GM19372 (cell line): ENCODE results near the gene HSD17B2.
"Not testable (repeated sequence)": the region's sequence is repeated elsewhere in the genome, so short reads cannot be mapped to it uniquely, and the experiment has no call there.

ENCODE experiments used
- ATAC-seq: cut with Tn5 transposase; IDR thresholded peaks from one replicate; pipeline ENCODE4 v1.9.1; 2021; ENCODE audit warnings: mild to moderate bottlenecking, low read depth, moderate library complexity; ENCODE audit not compliant: unreplicated experiment

Gene HSD17B2, protein sequence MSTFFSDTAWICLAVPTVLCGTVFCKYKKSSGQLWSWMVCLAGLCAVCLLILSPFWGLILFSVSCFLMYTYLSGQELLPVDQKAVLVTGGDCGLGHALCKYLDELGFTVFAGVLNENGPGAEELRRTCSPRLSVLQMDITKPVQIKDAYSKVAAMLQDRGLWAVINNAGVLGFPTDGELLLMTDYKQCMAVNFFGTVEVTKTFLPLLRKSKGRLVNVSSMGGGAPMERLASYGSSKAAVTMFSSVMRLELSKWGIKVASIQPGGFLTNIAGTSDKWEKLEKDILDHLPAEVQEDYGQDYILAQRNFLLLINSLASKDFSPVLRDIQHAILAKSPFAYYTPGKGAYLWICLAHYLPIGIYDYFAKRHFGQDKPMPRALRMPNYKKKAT

DNA sequence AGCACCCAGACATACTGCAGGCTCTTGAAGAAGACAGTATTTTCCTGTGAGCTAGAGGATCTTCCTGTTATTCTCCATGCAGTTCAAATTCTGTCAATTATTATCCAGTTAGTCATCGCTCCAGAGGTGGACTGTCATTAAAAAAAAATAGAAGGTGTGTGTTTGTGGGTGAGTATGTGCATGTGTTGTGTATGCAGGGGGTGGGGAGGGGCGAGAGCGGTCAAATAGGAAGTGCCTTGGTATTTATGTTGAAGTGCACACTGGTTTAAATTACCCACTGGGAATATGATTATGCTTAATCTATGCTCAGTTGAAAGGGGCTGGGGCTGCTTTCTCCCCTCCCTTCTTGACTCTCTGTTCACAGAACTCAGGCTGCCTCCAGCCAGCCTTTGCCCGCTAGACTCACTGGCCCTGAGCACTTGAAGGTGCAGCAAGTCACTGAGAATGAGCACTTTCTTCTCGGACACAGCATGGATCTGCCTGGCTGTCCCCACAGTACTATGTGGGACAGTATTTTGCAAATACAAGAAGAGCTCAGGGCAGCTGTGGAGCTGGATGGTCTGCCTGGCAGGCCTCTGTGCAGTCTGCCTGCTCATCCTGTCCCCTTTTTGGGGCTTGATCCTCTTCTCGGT is at the start of gene HSD17B2:
Gene HSD17B2 (plus strand): TSS at position 273 of the 632 bp plus-strand sequence. CDS start 172 bp downstream, at position 445.
- no peak for ATAC-seq

DNA sequence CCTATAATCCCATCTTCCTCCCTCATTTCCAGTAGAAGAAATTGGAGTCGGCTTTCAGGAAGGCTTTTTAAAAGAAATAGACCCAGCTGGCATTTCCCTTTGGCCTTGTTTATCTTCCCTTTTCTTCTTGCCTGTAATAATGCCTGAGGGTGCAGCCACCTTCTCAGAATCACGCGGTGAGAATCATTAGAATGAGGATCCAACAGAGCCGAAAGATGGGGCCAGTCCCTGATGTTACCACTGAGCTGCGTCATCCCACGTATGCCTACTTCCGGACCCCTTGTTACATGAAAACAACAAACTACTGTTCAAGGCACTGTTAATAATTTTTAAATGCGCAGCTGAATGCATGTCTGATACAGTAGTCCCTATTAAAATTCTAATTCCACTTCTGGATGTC is 47.9 kb upstream of the HSD17B2 start:
- ATAC-seq = no peak

DNA sequence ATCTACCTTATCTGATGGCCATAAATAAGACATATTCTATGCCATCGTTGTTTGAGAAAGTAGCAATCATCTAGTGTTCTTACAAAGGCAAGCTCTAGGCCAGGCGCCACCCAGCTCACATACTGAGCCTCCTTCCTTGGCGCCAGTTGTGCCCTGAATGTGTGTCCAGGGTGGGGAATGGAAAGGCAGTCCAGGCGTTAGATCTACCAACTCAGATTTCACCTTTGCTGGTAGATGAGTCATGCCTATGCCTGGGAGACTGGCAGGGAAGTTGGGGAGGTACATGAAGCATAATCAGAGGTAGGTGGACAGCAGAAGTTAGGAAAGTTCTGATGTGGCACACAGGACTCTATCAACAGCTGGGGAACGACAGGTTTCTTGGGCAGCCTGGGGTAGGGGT is 47.3 kb upstream of the HSD17B2 start:
- ATAC-seq = no peak

DNA sequence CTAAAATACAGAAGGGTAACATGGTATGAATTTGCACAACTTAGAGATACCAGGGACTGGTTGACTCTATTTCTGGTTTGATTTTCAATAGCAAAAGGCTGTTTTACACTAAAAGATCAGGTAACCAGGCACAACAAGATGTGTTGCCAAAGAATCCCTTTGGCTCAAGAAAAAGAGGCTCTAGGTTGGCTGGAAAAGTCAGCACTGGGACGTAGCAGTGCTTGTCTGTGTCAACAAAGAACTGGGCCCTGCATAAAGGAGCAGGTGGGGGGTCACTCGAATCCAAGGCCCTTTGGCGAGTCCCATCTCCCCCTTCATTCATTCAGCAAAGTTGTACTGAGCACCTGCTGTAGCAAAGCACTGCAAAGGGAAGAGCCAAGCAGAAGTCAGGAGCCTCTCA is 42.2 kb upstream of the HSD17B2 start:
- no peak for ATAC-seq

DNA sequence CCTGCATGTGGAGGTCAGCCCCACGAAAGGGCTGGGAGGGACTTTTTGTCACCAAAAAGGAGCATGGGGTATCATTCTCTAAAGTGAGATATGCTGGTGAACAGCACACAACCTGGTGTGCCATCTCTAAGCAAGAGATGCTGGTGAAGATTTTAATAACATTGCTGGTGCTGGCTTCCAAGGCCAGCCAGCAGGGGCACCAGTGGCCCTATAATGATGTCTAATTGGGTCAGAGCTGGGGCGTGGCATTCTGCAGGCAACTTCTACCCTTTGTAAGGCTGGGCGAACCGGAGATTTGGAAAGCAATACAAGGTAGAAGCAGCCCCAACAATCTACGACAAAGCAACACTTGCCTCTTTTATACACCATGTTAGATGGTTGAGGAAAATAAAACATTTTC is 40.6 kb upstream of the HSD17B2 start:
- ATAC-seq = no peak

DNA sequence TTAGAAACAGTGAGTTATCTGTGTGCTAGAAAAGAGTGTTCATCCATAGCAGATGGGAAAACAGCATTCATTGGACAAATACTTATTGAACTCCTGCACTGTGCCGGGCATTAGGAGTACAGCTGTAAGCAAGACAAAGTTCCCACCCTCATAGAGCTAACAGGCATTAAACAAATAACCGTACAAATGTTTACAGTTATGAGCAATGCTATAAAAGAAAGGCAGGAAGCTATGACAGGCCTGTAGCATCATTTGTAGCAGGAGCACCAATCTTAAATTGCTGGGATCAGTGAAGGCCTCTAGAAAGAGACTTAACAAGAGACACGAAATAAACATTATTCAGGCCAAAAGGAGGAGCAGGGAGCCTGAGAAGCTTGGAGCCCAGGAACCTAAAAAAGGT is 39.4 kb upstream of the HSD17B2 start:
- ATAC-seq = no peak

DNA sequence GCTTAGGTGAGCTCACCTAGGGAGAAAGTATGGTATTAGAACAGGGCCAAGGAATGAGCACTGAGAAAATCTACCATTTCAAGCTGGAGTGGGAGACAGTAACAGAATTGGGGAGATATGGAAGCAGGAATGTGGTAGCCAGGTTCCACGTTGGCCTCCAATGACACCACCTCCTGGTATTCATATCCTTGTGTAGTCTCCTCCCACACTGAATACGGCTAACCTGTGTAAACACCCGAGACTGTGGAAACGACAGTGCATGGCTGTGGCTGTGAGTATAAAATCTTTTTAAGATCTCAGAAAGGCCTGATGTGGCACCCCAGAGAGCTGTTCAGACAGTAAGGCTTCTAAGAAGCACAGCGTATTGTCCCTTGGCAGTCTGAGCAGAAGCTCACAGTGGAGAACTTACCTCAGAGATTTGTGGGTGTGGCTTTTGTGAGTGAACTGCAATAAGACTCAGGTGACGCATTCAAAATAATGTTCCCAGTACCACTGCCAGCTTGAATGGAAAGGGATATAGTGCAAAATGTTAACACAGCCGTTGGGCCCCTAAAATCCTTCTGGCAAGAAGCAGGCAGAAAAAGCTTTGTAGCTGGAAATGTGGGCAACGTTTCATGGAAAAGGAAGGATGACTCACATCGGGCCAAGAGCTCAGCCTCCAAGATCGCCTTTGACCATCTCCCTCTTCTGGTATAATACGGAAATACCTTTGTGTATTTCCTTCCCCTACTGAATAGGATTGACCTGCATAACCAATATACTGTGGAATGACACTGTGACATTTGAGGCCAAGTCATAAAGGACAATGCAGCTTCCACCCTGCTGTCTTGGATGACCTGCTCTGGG is 38.2 kb upstream of the HSD17B2 start:
- no peak for ATAC-seq

DNA sequence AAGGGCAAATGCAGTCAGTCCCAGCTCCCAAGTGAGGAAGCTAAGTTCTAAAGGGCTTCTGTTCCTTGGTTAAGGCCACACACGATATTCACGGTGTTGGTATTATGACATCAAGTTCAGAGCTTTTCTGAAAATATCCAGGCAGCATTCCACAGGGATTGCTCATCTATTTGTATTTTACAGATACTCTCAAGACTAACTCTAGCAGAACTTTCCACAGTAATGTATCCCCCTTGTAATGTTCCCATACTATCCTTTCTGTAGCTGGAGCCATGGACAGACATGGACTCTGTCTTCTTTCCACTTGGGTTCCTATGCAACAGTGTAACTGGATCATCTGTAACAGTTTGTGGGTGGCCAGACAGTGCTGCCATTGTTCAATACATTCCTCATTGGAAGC is 37.3 kb upstream of the HSD17B2 start:
- no peak for ATAC-seq

DNA sequence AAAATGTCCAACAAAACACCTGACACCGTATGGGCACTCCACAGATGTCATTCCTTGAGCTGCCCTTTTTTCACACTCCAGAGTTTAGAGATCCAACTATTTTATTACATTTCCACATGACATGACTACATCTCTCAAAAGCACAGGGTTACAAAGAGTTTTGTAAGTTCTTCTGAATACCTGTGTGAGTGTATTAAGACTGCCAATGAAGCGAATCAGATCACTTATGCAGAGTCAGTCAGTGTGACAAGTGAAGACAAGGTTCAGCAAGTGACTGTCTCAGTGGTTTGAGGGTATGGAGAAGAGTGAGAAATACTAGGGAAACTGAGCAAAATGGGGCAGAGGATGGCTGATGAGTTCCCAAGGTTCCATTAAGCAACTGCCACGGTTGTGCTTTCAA is 32.2 kb upstream of the HSD17B2 start:
- ATAC-seq = no peak

DNA sequence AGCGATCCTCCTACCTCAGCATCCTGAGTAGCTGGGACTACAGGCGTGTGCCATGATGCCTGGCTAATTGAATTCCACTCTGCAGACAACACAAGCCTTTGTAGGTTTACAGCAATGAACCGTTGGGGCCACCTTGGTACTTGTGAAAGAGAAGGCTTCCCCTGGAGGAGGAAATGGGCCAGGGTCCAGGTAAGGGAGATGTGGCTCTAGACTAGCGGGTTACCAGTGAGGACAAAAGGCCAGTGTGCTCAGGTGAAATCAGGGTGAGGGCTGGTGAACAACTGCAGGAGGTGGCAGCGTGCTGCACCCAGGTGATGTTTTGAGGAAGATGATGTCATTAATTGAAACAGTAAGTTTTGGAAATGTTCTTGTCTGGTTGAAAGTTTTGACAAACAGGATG is 30.5 kb upstream of the HSD17B2 start:
- no peak for ATAC-seq

DNA sequence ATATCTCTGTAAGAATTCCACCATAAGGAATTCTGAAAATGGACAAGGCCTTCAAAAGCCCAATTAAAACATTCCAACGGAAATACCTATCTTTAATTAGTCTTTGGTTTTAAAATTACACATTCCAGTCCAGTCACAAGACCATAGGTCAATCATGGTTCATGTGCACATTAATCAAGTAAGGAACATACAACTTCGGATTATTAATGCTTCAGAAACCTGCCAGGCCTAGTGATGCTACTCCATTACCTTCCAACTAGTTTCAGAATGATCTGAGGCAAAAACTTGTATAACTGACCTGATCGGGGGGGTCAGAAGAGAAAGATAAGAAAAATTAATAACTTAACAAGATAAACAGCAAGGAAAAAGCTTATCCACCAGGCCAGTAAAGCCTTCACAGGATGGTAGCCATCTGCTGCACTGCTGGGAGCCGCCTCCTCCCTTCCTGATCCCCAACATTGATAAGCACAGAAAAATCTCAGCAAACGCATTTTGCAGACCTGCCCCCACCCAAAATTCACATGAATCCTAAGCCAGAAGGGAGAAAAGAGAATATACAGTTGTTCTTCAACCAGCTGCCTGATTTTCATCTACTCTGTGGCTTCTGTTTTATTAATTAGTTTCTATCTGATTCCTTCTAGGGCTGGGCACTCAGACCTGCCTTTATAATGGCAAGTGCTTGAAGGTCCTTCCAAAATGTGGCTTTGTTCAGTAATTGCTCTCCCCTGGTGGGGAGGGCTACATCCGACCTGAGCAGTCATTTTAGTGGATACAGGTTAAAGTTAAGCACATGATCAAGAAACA is 29.8 kb upstream of the HSD17B2 start:
- ATAC-seq = no peak

DNA sequence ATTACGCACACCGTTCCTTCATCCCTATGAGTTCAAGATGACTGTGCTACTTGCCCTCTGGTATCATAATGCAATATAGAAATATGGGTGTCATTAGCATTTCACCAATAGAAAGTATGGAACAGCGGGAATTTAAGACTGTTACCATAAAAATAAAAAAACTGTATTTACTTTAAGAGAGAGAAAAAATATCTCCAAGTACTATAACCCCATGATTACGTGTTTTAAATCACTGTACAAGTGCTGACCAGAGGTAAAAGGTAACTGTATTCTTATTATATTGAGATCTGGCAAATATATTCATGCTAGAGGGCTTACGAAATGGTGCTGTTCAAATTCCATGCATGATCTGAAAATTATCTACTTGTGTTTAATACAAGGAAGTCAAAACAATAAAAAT is 29.0 kb upstream of the HSD17B2 start:
- ATAC-seq = no peak

DNA sequence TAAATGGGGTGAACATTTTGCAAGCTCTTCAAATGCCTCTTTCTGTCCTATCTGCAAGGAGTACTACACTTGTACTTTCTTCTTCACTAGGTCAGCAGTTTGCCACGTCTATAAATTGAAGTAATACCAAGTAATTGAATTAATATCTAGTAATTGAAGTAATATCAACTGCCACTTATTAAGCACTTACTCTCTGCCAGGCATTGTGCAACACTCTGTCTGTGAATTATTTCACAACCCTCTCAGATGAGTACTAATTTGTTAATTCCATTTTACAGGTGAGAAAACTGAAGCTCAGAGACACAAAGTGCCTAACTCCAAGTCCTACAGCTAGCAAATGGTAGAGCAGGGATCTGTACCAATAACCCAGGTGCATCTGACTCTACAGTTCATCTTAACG is 27.9 kb upstream of the HSD17B2 start:
- no peak for ATAC-seq

DNA sequence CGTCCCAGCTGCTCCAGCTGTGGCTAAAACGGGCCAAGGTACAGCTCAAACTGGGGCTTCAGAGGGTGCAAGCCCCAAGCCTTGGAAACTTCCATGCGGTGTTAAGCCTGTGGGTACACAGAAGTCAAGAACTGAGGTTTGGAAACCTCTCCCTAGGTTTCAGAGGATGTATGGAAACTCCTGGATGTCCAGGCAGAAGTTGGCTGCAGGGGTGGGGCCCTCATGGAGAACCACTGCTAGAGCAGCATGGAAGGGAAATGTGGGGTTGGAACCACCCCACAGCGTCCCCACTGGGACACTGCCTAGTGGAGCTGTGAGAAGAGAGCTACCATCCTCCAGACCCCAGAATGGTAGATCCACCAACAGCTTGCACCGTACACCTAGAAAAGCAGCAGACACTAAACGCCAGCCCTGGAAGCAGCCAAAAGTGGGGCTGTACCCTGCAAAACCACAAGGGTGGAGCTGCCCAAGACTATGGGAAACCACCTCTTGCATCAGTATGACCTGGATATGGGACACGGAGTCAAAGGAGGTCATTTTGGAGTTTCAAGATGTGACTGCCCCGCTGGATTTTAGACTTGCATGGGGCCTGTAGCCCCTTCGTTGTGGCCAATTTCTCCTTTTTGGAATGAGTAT is 26.0 kb upstream of the HSD17B2 start:
- ATAC-seq = no peak

DNA sequence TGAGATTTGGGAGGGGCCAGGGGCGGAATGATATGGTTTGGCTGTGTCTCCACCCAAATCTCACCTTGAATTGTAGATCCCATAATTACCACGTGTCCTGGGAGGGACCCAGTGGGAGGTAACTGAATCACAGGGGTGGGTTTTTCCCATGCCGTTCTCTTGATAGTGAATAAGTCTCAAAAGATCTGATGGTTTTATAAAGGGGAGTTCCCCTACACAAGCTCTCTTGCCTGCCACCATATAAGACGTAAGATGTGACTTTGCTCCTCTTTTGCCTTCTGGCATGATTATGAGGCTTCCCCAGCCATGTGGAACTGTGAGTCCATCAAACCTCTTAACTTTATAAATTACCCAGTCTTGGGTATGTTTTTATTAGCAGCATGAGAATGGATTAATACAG is 25.3 kb upstream of the HSD17B2 start:
- not testable (repeated sequence) for ATAC-seq

DNA sequence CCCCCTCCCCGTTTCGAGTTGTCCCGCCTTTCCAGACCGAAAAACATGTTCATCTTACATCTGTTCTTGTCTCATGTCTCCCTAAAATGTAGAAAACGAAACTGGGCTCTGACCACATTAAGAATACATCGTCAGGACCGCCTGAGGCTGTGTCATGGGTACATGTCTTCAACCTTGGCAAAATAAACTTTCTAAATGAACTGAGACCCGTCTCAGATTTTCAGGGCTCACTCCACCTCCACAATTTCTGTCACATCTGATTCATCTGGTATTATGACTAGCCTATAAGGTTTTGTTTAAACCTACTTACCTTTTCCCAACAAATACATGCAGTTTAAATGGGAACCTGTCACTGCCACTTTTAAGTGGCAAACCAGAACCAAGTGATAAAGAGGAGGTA is 24.4 kb upstream of the HSD17B2 start:
- no peak for ATAC-seq

DNA sequence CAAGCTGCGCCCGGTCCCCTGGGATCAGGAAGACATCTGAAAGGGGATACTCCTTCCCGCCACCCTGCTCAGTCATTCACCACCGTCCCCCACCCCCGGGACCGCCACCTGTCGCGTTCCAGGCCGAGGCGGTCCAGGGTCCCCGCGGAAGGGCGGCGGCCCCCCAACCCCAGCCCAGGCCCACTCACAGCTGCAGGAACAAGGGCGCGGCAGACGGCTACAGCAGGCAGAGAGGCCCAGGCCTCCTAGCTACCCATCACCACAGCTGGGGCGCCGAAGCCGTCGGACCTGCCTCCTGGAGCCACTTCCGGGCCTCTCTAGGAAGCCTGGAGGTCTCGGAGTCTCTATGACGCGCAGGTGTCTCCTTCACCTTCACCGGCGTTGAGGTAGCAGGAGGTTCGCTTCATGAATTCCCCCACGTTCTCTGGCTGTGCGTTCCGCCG is 23.8 kb upstream of the HSD17B2 start, which contains the start of gene SDR42E1:
Gene SDR42E1 (minus strand): TSS at position 272 of the 443 bp plus-strand sequence. CDS start 10,612 bp downstream, outside the sequence.
- ATAC-seq = peak; percentile 87

DNA sequence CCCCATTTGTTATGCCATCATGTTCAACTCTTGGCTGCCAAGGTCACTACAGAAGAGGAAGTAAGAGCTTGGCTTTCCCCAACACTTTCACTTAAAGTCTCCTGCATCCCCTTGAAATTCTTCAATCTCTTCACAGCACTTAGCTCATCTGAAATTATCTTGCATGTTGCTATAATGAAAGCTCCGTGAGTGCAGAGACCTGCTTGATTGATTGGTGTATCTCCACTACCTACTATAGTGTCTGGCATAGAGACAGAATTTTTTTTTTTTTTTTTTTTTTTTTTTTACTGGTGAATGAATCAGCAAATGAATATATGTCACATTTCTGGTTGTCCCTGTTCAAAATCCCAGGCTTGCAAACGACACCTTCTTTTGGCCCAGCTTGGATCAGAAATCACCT is 21.9 kb upstream of the HSD17B2 start:
- no peak for ATAC-seq

DNA sequence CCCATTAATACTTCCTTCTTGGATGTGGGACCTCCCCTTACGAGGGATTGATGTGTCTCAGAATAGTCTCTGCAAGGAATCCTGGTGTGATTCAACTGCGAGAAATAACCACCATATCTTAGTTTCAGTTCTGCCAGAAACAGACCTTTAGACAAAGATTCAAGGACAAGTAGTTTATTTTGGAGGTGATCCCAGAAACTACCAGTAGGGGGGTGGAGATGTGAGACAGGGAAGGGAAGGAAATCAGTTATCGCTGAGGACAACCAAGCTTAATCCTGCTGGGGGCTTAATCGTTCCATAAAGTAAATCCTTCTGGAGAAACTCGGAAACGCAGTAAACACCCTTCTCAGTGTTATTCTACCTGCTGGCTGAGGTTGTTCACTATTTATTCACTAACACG is 18.8 kb upstream of the HSD17B2 start:
- ATAC-seq = no peak

DNA sequence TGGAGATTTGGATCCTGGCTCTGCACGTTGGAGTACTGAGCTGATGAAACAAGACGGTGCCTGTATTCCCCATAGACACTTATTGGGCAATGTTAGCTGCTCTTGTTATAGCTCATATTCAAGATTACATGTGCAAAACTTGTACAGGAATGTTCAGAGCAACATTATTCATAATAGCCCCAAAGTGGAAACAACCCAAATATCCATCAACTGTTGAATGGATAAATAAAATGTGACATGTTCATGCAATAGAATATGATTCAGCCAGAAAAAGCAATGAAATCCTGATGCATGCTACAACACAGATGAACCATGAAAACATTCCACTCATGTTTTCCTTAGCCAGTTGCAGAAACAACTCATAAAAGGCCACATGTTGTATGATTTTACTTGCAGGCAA is 18.1 kb upstream of the HSD17B2 start:
- no peak for ATAC-seq
